Ishikawa (cell line): Measurements from ENCODE around the gene NSUN2.

Experiments used
- EP300 ChIP-seq: IDR thresholded peaks from 2 replicates; pipeline ENCODE4 v1.6.1; 2012; ENCODE audit warnings: borderline replicate concordance
- TCF12 ChIP-seq: IDR thresholded peaks from 2 replicates; pipeline ENCODE4 v1.6.1; 2012; ENCODE audit warnings: low read depth

DNA sequence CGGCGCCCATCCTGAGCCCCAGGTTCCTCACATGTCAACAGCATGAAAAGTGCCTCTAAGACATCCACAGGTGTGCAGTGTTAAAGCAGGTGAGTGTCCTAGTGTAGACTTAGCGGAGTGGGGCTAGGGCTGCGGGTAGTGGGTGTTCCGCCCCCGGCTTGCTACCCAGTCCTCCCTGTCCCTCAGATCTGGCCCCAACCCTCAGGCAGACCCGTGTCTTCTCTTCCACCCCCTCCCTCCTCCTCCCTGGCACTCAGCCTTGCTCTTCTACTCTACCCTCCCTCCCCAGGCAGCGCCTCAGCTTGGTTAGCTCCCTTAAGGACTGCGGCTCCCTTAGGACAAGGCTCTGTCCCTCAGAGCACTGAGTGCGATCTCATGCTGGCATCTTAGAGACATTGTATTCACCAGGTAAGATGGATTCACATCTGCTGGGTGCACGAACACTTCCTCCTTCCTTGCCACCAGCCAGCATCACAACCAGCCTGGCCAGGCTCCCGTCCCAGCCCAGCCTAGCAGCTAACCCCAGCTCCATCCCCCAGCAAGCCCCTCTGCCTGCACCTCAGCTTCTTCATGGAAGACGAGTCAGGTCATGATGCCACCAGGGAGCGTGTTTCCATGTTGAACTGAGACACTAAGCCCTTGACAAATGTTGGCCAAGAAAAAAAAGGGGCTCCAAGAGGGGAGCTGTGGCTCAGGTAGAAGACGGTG, 46.8 kb downstream of the NSUN2 start:
- TF ChIP-seq EP300 (no peak), TCF12 (no peak)
